Psoas muscle (tissue), 8 donors: ENCODE data around the gene HAT1. TPM values are rescaled to one million over a fixed set of nuclear protein-coding genes. Genes with fewer than 3 reads are reported as not detected.

Experiments used
- ATAC-seq, 4 donors: fragments of 200-7000 bp; cut with Tn5 transposase; one replicate each; pipeline ENCODE4 v1.9.1; 2020; ENCODE audit warnings: moderate library complexity in 3 of 4, mild to moderate bottlenecking in 2 of 4
- DNase-seq, 2 donors: peaks; one replicate each; pipeline ENCODE4 v3.0.0-alpha.2; 2020
- H3K27ac ChIP-seq: fragments of 200-600 bp; one replicate; pipeline ENCODE4 v1.8.0; 2022
- H3K27me3 ChIP-seq, 3 donors: fragments of 200-600 bp in 1 of 3; one replicate each; pipeline versions ENCODE4 v1.6.1 to v1.8.0; 2013 to 2022; ENCODE audit warnings: low read length in 2 of 3, mild to moderate bottlenecking in 2 of 3, moderate library complexity in 1 of 3; ENCODE audit not compliant: insufficient read depth in 3 of 3
- H3K36me3 ChIP-seq, 2 donors: fragments of 200-600 bp in 1 of 2; one replicate each; pipeline versions ENCODE4 v1.6.1 to v1.8.0; 2013 to 2022; ENCODE audit warnings: low read depth in 1 of 2, mild to moderate bottlenecking in 1 of 2, moderate library complexity in 1 of 2; ENCODE audit not compliant: insufficient read depth in 1 of 2
- H3K4me1 ChIP-seq: fragments of 200-600 bp; one replicate; pipeline ENCODE4 v1.8.0; 2022
- H3K4me3 ChIP-seq: fragments of 200-600 bp; one replicate; pipeline ENCODE4 v1.8.0; 2022; ENCODE audit warnings: mild to moderate bottlenecking
- H3K9me3 ChIP-seq: fragments of 200-600 bp; one replicate; pipeline ENCODE4 v1.8.0; 2022
- WGBS, 3 donors: extraction: QIAGEN DNeasy Blood & Tissue Kit; methylation state at CpG; one replicate each; pipeline versions ENCODE4 v1.1.6 to v1.1.7; 2013; 5-methylcytosine and 5-hydroxymethylcytosine counted together
- intact Hi-C, 2 donors: fragments of 100-400 bp; cut with DNase I; formaldehyde crosslinking; loops; one replicate each; pipeline versions ENCODE4 v1.11.0 to v1.14.2; 2022
- long read RNA-seq, 2 donors: library from polyadenylated mRNA; unstranded; transcript quantifications; one replicate each; pipeline ENCODE4 v2.0.0, GENCODE V29; 2021
- polyA plus RNA-seq, 3 donors: library from polyadenylated mRNA; stranded (reverse); fragments of 200-250 nt; gene quantifications; one replicate each; pipeline ENCODE4 v1.2.3, GENCODE V29; 2013
- total RNA-seq, 4 donors: library from RNA; stranded (reverse); fragmentation: NEBNext Ultra II Directional in 2 of 4; extraction: Animal tissue kit (Norgen Biotek cat#: 25700) in 2 of 4; gene quantifications; one replicate each; pipeline versions ENCODE4 v1.2.1 to v1.2.4, GENCODE V29; 2021 to 2023
- TF ChIP-seq, protein P1 (sequence below): fragments of 200-600 bp; IDR thresholded peaks from one replicate; pipeline ENCODE4 v1.8.0; 2022; ENCODE audit warnings: antibody characterized with exemption
- donor health status: healthy with polysubstance abuse.
- donor health status: DM: no; HTN: no; CAD: no; lungs with moderate emphysema.
- donor health status: Bipolar disorder and iron deficiency.
- donor health status: healthy.
- donor health status: DM: yes; HTN: yes; CAD: no.
- donor health status: DM: no; HTN: no; CAD: no.
- donor health status: DM: no; HTN: no; CAD: no.
- donor health status: DM: yes; HTN: yes; CAD: no.

HAT1 gene
- total RNA-seq (10 to 100 TPM; 31.8 to 66.5 (median 44.5) TPM), polyA plus RNA-seq (10 to 100 TPM; 54.7 to 94.6 (median 60.9) TPM)
- long read RNA-seq, donor 1, transcript HAT1-201 (11 exons, 1,626 nt) = major isoform, 44 of 50 reads
- long read RNA-seq, donor 1, partial matches to known transcripts = 4 of 50 reads
- long read RNA-seq, donor 1, other reads (novel, unspliced or antisense) = 2 of 50 reads
- long read RNA-seq, donor 2, transcript HAT1-201 (11 exons, 1,626 nt) = major isoform, 66 of 76 reads
- long read RNA-seq, donor 2, partial matches to known transcripts = 3 of 76 reads
- long read RNA-seq, donor 2, other reads (novel, unspliced or antisense) = 5 of 76 reads

- Histone ChIP-seq H3K4me3 (peak within 1 kb of the TSS; percentile 95), H3K36me3 (peaks cover 0 to 22% of the 10 kb centered on the region in 2 donors), H3K27ac (peak within 1 kb of the TSS; percentile 97), H3K4me1 (peaks cover 26% of the 10 kb centered on the region), H3K27me3 (no peaks in the 10 kb centered on the region), H3K9me3 (no peaks in the 10 kb centered on the region)
- DNase-seq (peak; percentile 97 to 98), ATAC-seq (peak; percentile 99)
- TF ChIP-seq, protein P1, sequence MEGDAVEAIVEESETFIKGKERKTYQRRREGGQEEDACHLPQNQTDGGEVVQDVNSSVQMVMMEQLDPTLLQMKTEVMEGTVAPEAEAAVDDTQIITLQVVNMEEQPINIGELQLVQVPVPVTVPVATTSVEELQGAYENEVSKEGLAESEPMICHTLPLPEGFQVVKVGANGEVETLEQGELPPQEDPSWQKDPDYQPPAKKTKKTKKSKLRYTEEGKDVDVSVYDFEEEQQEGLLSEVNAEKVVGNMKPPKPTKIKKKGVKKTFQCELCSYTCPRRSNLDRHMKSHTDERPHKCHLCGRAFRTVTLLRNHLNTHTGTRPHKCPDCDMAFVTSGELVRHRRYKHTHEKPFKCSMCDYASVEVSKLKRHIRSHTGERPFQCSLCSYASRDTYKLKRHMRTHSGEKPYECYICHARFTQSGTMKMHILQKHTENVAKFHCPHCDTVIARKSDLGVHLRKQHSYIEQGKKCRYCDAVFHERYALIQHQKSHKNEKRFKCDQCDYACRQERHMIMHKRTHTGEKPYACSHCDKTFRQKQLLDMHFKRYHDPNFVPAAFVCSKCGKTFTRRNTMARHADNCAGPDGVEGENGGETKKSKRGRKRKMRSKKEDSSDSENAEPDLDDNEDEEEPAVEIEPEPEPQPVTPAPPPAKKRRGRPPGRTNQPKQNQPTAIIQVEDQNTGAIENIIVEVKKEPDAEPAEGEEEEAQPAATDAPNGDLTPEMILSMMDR = no peak
- 0 to 1% (median 0%) methylated on average over 51 to 61 of the region's 61 CpGs for WGBS, 3 donors
- intact Hi-C loops = loop anchor here in 1 of 2 donors (2.0 to 10.0 kb wide), 2 partner anchors 28 to 182 kb away; partner anchors contain the start of genes DLX2 and SLC25A12
These were observed at the start of gene HAT1 for GRCh38 chr2:171922230-171923022. Gene HAT1 (plus strand): TSS chr2:171922461. CDS start chr2:171922501, 40 bp downstream.

GRCh38 chr2:171874517-171874916 is 47.7 kb upstream of the HAT1 start:
- 99 to 100% (median 100%) methylated on average over 1 of the region's 1 CpG for WGBS, 3 donors
- intact Hi-C loops = no loop called here
- TF ChIP-seq, protein P1 = no peak
- no peak for DNase-seq
- Histone ChIP-seq H3K4me1 (peaks cover 27% of the 10 kb centered on the region), H3K9me3 (no peaks in the 10 kb centered on the region), H3K36me3 (no peaks in the 10 kb centered on the region), H3K4me3 (no peak overlapping the region), H3K27ac (no peak overlapping the region), H3K27me3 (no peaks in the 10 kb centered on the region)
- no peak for ATAC-seq

- TF ChIP-seq, protein P1 = no peak
- Histone ChIP-seq H3K27ac (no peak overlapping the region), H3K9me3 (no peaks in the 10 kb centered on the region), H3K27me3 (no peaks in the 10 kb centered on the region), H3K4me1 (peaks cover 32% of the 10 kb centered on the region), H3K36me3 (no peaks in the 10 kb centered on the region), H3K4me3 (no peak overlapping the region)
- WGBS, 3 donors = 87 to 94% (median 88%) methylated on average over 12 of the region's 12 CpGs
- no peak for DNase-seq
- ATAC-seq = no peak
- intact Hi-C loops = no loop called here
These were observed 47.3 kb upstream of the HAT1 start for GRCh38 chr2:171874963-171875362.

DNA sequence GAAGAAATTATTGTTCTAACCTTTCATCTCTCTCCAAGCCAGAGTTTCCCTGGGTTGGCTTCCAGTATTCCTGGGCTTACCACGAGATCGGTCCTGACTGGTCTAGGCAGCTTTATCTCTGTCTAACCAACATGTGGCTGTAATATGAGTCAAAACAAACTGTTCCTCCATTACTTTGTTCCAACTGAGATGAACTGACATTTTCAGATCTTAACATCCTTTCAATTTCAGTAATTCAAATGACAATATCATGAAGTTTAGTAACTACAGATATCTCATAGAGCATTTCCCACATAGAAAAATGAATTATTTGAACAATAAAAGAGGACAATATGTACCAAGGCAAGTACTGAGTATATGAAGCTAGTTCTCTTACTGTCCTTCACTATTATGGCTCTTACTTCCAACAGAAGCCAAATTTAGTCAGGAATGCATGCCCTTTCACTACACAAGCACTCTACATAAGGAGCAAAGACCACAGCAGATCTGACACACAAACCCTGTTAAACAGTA is 43.7 kb upstream of the HAT1 start:
- Histone ChIP-seq H3K27me3 (no peaks in the 10 kb centered on the region), H3K4me1 (peaks cover 50% of the 10 kb centered on the region), H3K9me3 (no peaks in the 10 kb centered on the region), H3K4me3 (peak overlapping the region; percentile 34), H3K36me3 (no peaks in the 10 kb centered on the region), H3K27ac (peak overlapping the region; percentile 87)
- WGBS, 3 donors = 11 to 21% (median 20%) methylated on average over 2 of the region's 2 CpGs
- TF ChIP-seq, protein P1 = no peak
- ATAC-seq (peak; percentile 67 to 86 (median 84)), DNase-seq (no peak)
- intact Hi-C loops = no loop called here
